SK-N-SH (cell line): ENCODE data around the gene ITGB8. TPM values are rescaled to one million over a fixed set of nuclear protein-coding genes. Genes with fewer than 3 reads are reported as not detected.

Source experiments
- CTCF ChIA-PET: fragments of 300-600, 350-600 bp; formaldehyde crosslinking; extraction: SDS; loops from one replicate; lab custom pipeline; 2021; lab: Yijun Ruan, JAX
- POLR2A ChIA-PET: fragments of 350-600 bp; sonication (Branson Sonifier 250); formaldehyde crosslinking; extraction: SDS; loops from one replicate; lab custom pipeline; 2020; ENCODE audit warnings: antibody characterized with exemption, inconsistent platforms; lab: Yijun Ruan, JAX
- DNase-seq: peaks from one replicate; pipeline ENCODE4 v3.0.0; 2012
- H2AFZ ChIP-seq: fragments of 200-600 bp; sonication (generic); 2 replicates; pipeline ENCODE4 v1.8.1; 2016; ENCODE audit warnings: antibody characterized with exemption, mild to moderate bottlenecking, low read depth
- H3F3A ChIP-seq: fragments of 200-600 bp; sonication (generic); replicated peaks from 2 replicates; pipeline ENCODE3; 2016; ENCODE audit warnings: antibody characterized with exemption, mild to moderate bottlenecking; ENCODE audit not compliant: insufficient read depth
- H3K27ac ChIP-seq, 2 experiments: fragments of 200-500 bp in 1 of 2; fragments of 200-600 bp in 1 of 2; sonication (Bioruptor generic) in 1 of 2; sonication (generic), shearing (Covaris generic) in 1 of 2; 2 replicates each; pipeline versions ENCODE4 v1.5.1 to v1.6.1; 2014 to 2016; ENCODE audit warnings: low read depth in 2 of 2, inconsistent platforms in 1 of 2, low read length in 1 of 2, mild to moderate bottlenecking in 1 of 2, mixed read lengths in 1 of 2
- H3K27me3 ChIP-seq: fragments of 200-600 bp; sonication (generic), shearing (Covaris generic); 2 replicates; pipeline ENCODE4 v1.6.1; 2016; ENCODE audit warnings: mixed run types; ENCODE audit not compliant: insufficient read depth
- H3K36me3 ChIP-seq, 2 experiments: fragments of 200-500 bp in 1 of 2; fragments of 200-600 bp in 1 of 2; sonication (Bioruptor generic) in 1 of 2; sonication (generic) in 1 of 2; replicated peaks in 1 of 2; 2 replicates each; pipeline versions ENCODE3 to v1.5.1; 2014 to 2016; ENCODE audit warnings: low read length in 1 of 2, mild to moderate bottlenecking in 1 of 2; ENCODE audit not compliant: insufficient read depth in 2 of 2, control insufficient read depth in 1 of 2
- H3K4me1 ChIP-seq, 2 experiments: fragments of 200-500 bp in 1 of 2; fragments of 200-600 bp in 1 of 2; sonication (Bioruptor generic) in 1 of 2; sonication (generic), shearing (Covaris generic) in 1 of 2; 2 replicates each; pipeline versions ENCODE4 v1.5.1 to v1.6.1; 2014 to 2016; ENCODE audit warnings: low read depth in 1 of 2, low read length in 1 of 2, mixed run types in 1 of 2; ENCODE audit not compliant: insufficient read depth in 2 of 2, control insufficient read depth in 1 of 2
- H3K4me2 ChIP-seq: fragments of 200-600 bp; sonication (generic), shearing (Covaris generic); 2 replicates; pipeline ENCODE4 v1.6.1; 2017; ENCODE audit warnings: mixed run types
- H3K4me3 ChIP-seq, 2 experiments: fragments of 200-500 bp in 1 of 2; fragments of 200-600 bp in 1 of 2; sonication (Bioruptor generic) in 1 of 2; sonication (generic), shearing (Covaris generic) in 1 of 2; 2 replicates each; pipeline versions ENCODE4 v1.5.1 to v1.8.1; 2014 to 2016; ENCODE audit warnings: low read depth in 2 of 2, inconsistent platforms in 1 of 2, low read length in 1 of 2, mild to moderate bottlenecking in 1 of 2, mixed read lengths in 1 of 2, moderate library complexity in 1 of 2
- H3K79me2 ChIP-seq: fragments of 200-600 bp; sonication (generic); 2 replicates; pipeline ENCODE4 v1.8.1; 2017; ENCODE audit warnings: mild to moderate bottlenecking; ENCODE audit not compliant: insufficient read depth
- H3K9ac ChIP-seq: fragments of 200-600 bp; sonication (generic); 2 replicates; pipeline ENCODE4 v1.6.1; 2017; ENCODE audit warnings: mixed run types
- H3K9me2 ChIP-seq: fragments of 200-600 bp; sonication (generic); 2 replicates; pipeline ENCODE4 v1.6.1; 2017; ENCODE audit warnings: mixed run types
- H3K9me3 ChIP-seq: fragments of 200-600 bp; sonication (generic); 2 replicates; pipeline ENCODE4 v1.6.1; 2017; ENCODE audit warnings: mixed run types, mild to moderate bottlenecking, moderate library complexity
- H4K20me1 ChIP-seq: fragments of 200-600 bp; sonication (generic); 2 replicates; pipeline ENCODE4 v1.6.1; 2017; ENCODE audit warnings: mild to moderate bottlenecking, mixed run types; ENCODE audit not compliant: insufficient read depth
- EZH2phosphoT487 ChIP-seq: fragments of 200-600 bp; sonication (generic); IDR thresholded peaks from 2 replicates; pipeline ENCODE4 v1.6.1; 2017; ENCODE audit warnings: low read depth, mixed run types, mild to moderate bottlenecking, antibody characterized with exemption, moderate library complexity, borderline replicate concordance
- FOXJ3 ChIP-seq: sonication (generic); formaldehyde crosslinking; IDR thresholded peaks from 2 replicates; pipeline ENCODE4 v1.5.1; 2020; ENCODE audit warnings: mild to moderate bottlenecking, missing genetic modification reagents
- GATA2 ChIP-seq: sonication (generic); formaldehyde crosslinking; IDR thresholded peaks from 2 replicates; pipeline ENCODE4 v1.5.0; 2020; ENCODE audit warnings: mild to moderate bottlenecking, missing genetic modification reagents
- MEF2A ChIP-seq: IDR thresholded peaks from 2 replicates; pipeline ENCODE4 v1.4.0; 2012; ENCODE audit warnings: low read depth, borderline replicate concordance
- NFIC ChIP-seq: IDR thresholded peaks from 2 replicates; pipeline ENCODE4 v1.4.0; 2012; ENCODE audit warnings: borderline replicate concordance
- POLR2AphosphoS5 ChIP-seq: IDR thresholded peaks from 2 replicates; pipeline ENCODE4 v1.6.1; 2012; ENCODE audit warnings: low read depth, low read length
- REST ChIP-seq: IDR thresholded peaks from 2 replicates; pipeline ENCODE4 v1.6.1; 2012; ENCODE audit warnings: mild to moderate bottlenecking, low read depth, low read length, moderate library complexity
- RXRA ChIP-seq: IDR thresholded peaks from 2 replicates; pipeline ENCODE4 v1.4.0; 2012; ENCODE audit warnings: low read depth, mild to moderate bottlenecking, borderline replicate concordance
- SMC3 ChIP-seq: IDR thresholded peaks from 2 replicates; pipeline ENCODE4 v1.6.1; 2012; ENCODE audit warnings: low read depth, low read length, improper control_type of control experiment
- TAF1 ChIP-seq: IDR thresholded peaks from 2 replicates; pipeline ENCODE4 v1.6.1; 2012; ENCODE audit warnings: low read depth, mild to moderate bottlenecking, low read length, moderate library complexity, borderline replicate concordance
- ZBTB33 ChIP-seq: IDR thresholded peaks from 2 replicates; pipeline ENCODE4 v1.4.0; 2012; ENCODE audit warnings: low read depth, borderline replicate concordance
- WGBS: methylation state at CpG from one replicate; pipeline ENCODE4 v1.1.6; 2017; ENCODE audit warnings: low lambda C conversion rate; 5-methylcytosine and 5-hydroxymethylcytosine counted together
- polyA plus RNA-seq, 3 experiments: library from polyadenylated mRNA; depleted of rRNA; stranded (reverse); fragments of >200 nt; gene quantifications; 2 replicates each; pipeline ENCODE4 v1.2.3, GENCODE V29; 2012
- TF ChIP-seq, protein P1 (sequence below): IDR thresholded peaks from 2 replicates; pipeline ENCODE4 v1.4.0; 2012; ENCODE audit warnings: low read depth
- TF ChIP-seq, protein P2 (sequence below): fragments of 200-600 bp; sonication (generic); IDR thresholded peaks from 2 replicates; pipeline ENCODE4 v1.6.1; 2017; ENCODE audit warnings: antibody characterized with exemption, mild to moderate bottlenecking, moderate library complexity
- TF ChIP-seq, protein P3 (sequence below): fragments of 150-350 bp; IDR thresholded peaks from 2 replicates; pipeline ENCODE4 v1.6.1; 2016; ENCODE audit warnings: mild to moderate bottlenecking, low read depth, low read length

ITGB8 gene
- polyA plus RNA-seq, 1 of the 3 experiments (the other 2 are of a cell fraction): 0.62 TPM

GRCh38 chr7:20296901-20297300 is 33.8 kb upstream of the ITGB8 start:
- H2AFZ ChIP-seq: peak overlapping the region; percentile 38; the same call in 1 of the 2 replicates
- H3K27me3 ChIP-seq: no peaks in the 10 kb centered on the region
- no peaks in the 10 kb centered on the region for H3K79me2 ChIP-seq
- no peak overlapping the region for H3K4me2 ChIP-seq
- ChIA-PET POLR2A (no interaction called here), CTCF (interaction anchor here (2.1 kb wide), 1 partner anchor 14 kb away, joined by 8 read pairs; no protein-coding TSS in a partner anchor)
- H3K27ac ChIP-seq: no peak overlapping the region
- H3K9ac ChIP-seq: no peak overlapping the region
- H3K9me2 ChIP-seq: no peaks in the 10 kb centered on the region
- no peaks in the 10 kb centered on the region for H4K20me1 ChIP-seq
- H3K36me3 ChIP-seq: peaks cover 0 to 6% of the 10 kb centered on the region in 2 experiments
- 0 out of 2 replicates have a peak, but pooled peaks cover 11% of the 10 kb centered on the region for H3K9me3 ChIP-seq
- no peaks in the 10 kb centered on the region; a peak in 1 of 4 replicates for H3K4me1 ChIP-seq
- TF ChIP-seq POLR2AphosphoS5: no peak
- 89% methylated on average over 3 of the region's 3 CpGs for WGBS
- peaks cover 15% of the 10 kb centered on the region for H3F3A ChIP-seq
- H3K4me3 ChIP-seq: no peak overlapping the region
- DNase-seq: no peak

GRCh38 chr7:20298486-20298901 is 32.2 kb upstream of the ITGB8 start:
- no peaks in the 10 kb centered on the region for H3K27me3 ChIP-seq
- H2AFZ ChIP-seq: no peak overlapping the region
- H3K4me1 ChIP-seq: no peaks in the 10 kb centered on the region; a peak in 2 of 4 replicates
- H4K20me1 ChIP-seq: no peaks in the 10 kb centered on the region
- no peak overlapping the region for H3K4me2 ChIP-seq
- peaks cover 0 to 6% of the 10 kb centered on the region in 2 experiments for H3K36me3 ChIP-seq
- H3K4me3 ChIP-seq: no peak overlapping the region
- POLR2A ChIA-PET: no interaction called here
- no peaks in the 10 kb centered on the region for H3K79me2 ChIP-seq
- TF ChIP-seq POLR2AphosphoS5 (no peak), SMC3 (no peak), REST (no peak), MEF2A (no peak), FOXJ3 (CRISPR knock-in tag) (no peak), TAF1 (no peak), GATA2 (no peak), ZBTB33 (no peak), NFIC (no peak), RXRA (no peak), EZH2phosphoT487 (no peak)
- TF ChIP-seq, protein P1, sequence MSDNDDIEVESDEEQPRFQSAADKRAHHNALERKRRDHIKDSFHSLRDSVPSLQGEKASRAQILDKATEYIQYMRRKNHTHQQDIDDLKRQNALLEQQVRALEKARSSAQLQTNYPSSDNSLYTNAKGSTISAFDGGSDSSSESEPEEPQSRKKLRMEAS: no peak
- TF ChIP-seq, protein P2, sequence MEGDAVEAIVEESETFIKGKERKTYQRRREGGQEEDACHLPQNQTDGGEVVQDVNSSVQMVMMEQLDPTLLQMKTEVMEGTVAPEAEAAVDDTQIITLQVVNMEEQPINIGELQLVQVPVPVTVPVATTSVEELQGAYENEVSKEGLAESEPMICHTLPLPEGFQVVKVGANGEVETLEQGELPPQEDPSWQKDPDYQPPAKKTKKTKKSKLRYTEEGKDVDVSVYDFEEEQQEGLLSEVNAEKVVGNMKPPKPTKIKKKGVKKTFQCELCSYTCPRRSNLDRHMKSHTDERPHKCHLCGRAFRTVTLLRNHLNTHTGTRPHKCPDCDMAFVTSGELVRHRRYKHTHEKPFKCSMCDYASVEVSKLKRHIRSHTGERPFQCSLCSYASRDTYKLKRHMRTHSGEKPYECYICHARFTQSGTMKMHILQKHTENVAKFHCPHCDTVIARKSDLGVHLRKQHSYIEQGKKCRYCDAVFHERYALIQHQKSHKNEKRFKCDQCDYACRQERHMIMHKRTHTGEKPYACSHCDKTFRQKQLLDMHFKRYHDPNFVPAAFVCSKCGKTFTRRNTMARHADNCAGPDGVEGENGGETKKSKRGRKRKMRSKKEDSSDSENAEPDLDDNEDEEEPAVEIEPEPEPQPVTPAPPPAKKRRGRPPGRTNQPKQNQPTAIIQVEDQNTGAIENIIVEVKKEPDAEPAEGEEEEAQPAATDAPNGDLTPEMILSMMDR: no peak
- TF ChIP-seq, protein P3, sequence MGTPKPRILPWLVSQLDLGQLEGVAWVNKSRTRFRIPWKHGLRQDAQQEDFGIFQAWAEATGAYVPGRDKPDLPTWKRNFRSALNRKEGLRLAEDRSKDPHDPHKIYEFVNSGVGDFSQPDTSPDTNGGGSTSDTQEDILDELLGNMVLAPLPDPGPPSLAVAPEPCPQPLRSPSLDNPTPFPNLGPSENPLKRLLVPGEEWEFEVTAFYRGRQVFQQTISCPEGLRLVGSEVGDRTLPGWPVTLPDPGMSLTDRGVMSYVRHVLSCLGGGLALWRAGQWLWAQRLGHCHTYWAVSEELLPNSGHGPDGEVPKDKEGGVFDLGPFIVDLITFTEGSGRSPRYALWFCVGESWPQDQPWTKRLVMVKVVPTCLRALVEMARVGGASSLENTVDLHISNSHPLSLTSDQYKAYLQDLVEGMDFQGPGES: no peak
- no peaks in the 10 kb centered on the region for H3K9me2 ChIP-seq
- H3K9me3 ChIP-seq: 0 out of 2 replicates have a peak, but pooled peaks cover 11% of the 10 kb centered on the region
- CTCF ChIA-PET: interaction anchor here (1.5 to 2.1 kb wide), 2 partner anchors 13 to 300 kb away, joined by 6 to 8 read pairs; no protein-coding TSS in a partner anchor
- DNase-seq: no peak
- WGBS: 69% methylated on average over 1 of the region's 1 CpG
- H3K27ac ChIP-seq: no peak overlapping the region
- no peak overlapping the region for H3K9ac ChIP-seq
- H3F3A ChIP-seq: peaks cover 17% of the 10 kb centered on the region
